ENCODE results near the gene DNAJC13.

DNA sequence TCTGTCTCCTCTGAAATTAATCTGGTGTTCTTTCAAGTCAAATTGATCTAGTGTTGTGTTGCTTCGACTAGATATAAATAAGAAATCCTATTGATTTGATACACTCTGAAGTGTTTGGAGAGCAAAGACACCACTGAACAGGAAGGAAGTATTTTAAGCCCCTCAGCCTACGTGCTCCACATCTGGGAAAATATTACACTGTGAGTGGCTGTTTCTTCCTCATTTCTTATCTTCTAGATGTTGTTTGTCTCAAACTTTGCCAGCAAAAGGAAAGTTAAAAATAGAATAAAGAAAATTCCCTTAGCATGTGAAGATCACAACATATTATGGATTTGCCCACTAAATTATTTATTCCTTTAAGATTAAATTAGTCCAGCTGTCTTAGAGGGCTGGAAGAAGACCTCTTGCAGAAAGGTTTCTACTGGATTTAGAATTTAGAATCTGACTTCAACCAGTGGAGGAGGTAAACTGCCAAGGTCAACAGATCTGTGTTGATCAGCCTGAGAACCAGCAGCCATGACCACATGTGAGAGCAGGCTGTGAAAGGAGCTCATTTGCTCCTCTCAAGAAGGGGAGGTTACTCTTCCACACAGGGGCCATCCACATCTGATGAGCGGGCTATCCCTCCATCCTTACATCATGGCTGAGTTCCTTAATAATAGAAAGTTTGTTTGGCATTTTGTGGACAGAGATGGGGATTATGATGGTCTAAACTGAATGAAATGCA lies 133.4 kb downstream of the DNAJC13 start:
- TF ChIP-seq, protein P1, sequence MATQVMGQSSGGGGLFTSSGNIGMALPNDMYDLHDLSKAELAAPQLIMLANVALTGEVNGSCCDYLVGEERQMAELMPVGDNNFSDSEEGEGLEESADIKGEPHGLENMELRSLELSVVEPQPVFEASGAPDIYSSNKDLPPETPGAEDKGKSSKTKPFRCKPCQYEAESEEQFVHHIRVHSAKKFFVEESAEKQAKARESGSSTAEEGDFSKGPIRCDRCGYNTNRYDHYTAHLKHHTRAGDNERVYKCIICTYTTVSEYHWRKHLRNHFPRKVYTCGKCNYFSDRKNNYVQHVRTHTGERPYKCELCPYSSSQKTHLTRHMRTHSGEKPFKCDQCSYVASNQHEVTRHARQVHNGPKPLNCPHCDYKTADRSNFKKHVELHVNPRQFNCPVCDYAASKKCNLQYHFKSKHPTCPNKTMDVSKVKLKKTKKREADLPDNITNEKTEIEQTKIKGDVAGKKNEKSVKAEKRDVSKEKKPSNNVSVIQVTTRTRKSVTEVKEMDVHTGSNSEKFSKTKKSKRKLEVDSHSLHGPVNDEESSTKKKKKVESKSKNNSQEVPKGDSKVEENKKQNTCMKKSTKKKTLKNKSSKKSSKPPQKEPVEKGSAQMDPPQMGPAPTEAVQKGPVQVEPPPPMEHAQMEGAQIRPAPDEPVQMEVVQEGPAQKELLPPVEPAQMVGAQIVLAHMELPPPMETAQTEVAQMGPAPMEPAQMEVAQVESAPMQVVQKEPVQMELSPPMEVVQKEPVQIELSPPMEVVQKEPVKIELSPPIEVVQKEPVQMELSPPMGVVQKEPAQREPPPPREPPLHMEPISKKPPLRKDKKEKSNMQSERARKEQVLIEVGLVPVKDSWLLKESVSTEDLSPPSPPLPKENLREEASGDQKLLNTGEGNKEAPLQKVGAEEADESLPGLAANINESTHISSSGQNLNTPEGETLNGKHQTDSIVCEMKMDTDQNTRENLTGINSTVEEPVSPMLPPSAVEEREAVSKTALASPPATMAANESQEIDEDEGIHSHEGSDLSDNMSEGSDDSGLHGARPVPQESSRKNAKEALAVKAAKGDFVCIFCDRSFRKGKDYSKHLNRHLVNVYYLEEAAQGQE (IDR thresholded peaks at IDR 0.05; ENCODE audit: low read depth): no peak
- no peak for TF ChIP-seq POLR2A (IDR thresholded peaks at IDR 0.05; ENCODE audit: borderline replicate concordance, extremely low read depth, insufficient read depth, insufficient read length)
- TF ChIP-seq, protein P2, sequence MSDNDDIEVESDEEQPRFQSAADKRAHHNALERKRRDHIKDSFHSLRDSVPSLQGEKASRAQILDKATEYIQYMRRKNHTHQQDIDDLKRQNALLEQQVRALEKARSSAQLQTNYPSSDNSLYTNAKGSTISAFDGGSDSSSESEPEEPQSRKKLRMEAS (IDR thresholded peaks at IDR 0.05): no peak
- TF ChIP-seq, protein P3, sequence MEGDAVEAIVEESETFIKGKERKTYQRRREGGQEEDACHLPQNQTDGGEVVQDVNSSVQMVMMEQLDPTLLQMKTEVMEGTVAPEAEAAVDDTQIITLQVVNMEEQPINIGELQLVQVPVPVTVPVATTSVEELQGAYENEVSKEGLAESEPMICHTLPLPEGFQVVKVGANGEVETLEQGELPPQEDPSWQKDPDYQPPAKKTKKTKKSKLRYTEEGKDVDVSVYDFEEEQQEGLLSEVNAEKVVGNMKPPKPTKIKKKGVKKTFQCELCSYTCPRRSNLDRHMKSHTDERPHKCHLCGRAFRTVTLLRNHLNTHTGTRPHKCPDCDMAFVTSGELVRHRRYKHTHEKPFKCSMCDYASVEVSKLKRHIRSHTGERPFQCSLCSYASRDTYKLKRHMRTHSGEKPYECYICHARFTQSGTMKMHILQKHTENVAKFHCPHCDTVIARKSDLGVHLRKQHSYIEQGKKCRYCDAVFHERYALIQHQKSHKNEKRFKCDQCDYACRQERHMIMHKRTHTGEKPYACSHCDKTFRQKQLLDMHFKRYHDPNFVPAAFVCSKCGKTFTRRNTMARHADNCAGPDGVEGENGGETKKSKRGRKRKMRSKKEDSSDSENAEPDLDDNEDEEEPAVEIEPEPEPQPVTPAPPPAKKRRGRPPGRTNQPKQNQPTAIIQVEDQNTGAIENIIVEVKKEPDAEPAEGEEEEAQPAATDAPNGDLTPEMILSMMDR (IDR thresholded peaks at IDR 0.05 in 2 of 3, conservative IDR thresholded peaks at IDR 0.05 in 1 of 3; ENCODE audit: borderline replicate concordance in 1 of 3, insufficient read depth in 1 of 3, low read depth in 2 of 3, low read length in 2 of 3): no peak
- TF ChIP-seq POLR2AphosphoS5 (IDR thresholded peaks at IDR 0.05; ENCODE audit: low read depth, low read length): no peak
- no peak for TF ChIP-seq YY1 (IDR thresholded peaks at IDR 0.05; ENCODE audit: extremely low read depth, insufficient replicate concordance, low read depth, low read length)
- TF ChIP-seq, protein P4, sequence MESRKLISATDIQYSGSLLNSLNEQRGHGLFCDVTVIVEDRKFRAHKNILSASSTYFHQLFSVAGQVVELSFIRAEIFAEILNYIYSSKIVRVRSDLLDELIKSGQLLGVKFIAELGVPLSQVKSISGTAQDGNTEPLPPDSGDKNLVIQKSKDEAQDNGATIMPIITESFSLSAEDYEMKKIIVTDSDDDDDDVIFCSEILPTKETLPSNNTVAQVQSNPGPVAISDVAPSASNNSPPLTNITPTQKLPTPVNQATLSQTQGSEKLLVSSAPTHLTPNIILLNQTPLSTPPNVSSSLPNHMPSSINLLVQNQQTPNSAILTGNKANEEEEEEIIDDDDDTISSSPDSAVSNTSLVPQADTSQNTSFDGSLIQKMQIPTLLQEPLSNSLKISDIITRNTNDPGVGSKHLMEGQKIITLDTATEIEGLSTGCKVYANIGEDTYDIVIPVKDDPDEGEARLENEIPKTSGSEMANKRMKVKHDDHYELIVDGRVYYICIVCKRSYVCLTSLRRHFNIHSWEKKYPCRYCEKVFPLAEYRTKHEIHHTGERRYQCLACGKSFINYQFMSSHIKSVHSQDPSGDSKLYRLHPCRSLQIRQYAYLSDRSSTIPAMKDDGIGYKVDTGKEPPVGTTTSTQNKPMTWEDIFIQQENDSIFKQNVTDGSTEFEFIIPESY (IDR thresholded peaks at IDR 0.05; ENCODE audit: extremely low read depth, insufficient replicate concordance, low read length): no peak
